Fibroblast of mammary gland (primary cell): ENCODE results near the gene MBTD1.
A peak's percentile ranks its signal among the peaks of the same experiment; 100 is the strongest.
"Not testable (repeated sequence)": the region's sequence is repeated elsewhere in the genome, so short reads cannot be mapped to it uniquely, and the experiment has no call there.

ENCODE experiments used
- DNase-seq: peaks from one replicate; pipeline ENCODE4 v3.0.0-alpha.2; 2010; ENCODE audit warnings: low read depth
- H3K4me3 ChIP-seq: 2 replicates; pipeline ENCODE4 v1.5.1; 2011; ENCODE audit warnings: low read depth, mild to moderate bottlenecking, low read length, moderate library complexity; ENCODE audit not compliant: control insufficient read depth
- TF ChIP-seq, protein P1 (sequence below): conservative IDR thresholded peaks from 2 replicates; pipeline ENCODE4 v1.5.1; 2011; ENCODE audit warnings: low read depth, low read length, inconsistent platforms; ENCODE audit not compliant: control insufficient read depth, insufficient read depth

Gene MBTD1

DNA sequence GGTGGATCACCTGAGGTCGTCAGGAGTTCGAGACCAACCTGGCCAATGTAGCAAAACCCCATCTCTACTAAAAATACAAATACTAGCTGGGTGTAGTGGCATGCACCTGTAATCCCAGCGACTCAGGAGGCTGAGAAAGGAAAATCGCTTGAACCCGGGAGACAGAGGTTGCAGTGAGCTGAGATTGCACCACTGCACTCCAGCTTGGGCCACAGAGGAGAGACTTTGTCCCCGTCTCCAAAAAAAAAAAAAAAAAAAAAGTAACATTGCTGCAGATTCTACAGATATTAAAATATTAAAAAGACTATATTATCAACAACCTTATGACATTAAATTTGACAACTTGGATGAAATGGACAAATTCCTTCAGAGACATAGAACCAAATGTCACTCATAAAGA lies 25.7 kb downstream of the MBTD1 start:
- TF ChIP-seq, protein P1, sequence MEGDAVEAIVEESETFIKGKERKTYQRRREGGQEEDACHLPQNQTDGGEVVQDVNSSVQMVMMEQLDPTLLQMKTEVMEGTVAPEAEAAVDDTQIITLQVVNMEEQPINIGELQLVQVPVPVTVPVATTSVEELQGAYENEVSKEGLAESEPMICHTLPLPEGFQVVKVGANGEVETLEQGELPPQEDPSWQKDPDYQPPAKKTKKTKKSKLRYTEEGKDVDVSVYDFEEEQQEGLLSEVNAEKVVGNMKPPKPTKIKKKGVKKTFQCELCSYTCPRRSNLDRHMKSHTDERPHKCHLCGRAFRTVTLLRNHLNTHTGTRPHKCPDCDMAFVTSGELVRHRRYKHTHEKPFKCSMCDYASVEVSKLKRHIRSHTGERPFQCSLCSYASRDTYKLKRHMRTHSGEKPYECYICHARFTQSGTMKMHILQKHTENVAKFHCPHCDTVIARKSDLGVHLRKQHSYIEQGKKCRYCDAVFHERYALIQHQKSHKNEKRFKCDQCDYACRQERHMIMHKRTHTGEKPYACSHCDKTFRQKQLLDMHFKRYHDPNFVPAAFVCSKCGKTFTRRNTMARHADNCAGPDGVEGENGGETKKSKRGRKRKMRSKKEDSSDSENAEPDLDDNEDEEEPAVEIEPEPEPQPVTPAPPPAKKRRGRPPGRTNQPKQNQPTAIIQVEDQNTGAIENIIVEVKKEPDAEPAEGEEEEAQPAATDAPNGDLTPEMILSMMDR = no peak
- DNase-seq = no peak
- no peak overlapping the region for H3K4me3 ChIP-seq

DNA sequence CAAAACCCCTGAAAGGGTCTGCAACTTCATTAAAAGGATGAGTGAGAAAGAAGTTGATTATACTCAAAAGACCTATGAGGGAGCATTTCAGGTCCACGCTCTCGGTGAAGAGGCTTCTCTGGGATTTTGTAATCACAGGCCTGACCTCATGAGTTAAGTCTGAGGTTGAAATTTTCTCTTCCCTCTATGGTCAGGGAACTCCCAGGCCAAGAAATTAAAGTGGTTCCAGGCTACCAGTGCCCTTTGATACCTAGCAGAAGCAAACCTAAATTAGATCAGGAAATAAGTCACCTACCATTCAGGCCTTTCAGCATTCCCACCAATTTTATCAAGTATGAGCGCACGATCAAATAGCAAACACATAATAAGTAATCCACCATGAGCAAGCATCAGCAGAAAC lies 27.9 kb downstream of the MBTD1 start:
- TF ChIP-seq, protein P1 = no peak
- H3K4me3 ChIP-seq = no peak overlapping the region
- peak; percentile 24 for DNase-seq

DNA sequence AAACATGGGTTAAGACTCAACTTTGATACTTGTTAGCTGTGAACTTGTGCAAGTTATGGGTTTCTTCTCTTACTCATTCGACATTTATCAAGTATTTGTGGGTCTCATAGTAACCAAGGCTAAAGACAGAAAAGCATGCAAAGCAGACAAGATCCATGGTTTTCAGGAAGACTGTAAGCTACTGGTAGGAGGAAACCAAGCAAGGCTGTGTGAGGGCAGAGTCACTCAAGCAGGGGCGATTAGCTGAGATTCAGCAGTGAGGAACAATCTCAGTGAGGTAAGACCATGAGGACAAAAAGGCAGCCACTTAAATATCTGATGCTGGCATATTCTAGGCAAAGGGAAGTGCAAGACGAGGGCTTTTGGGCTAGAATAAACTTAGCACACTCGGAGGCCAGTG lies 29.5 kb downstream of the MBTD1 start:
- H3K4me3 ChIP-seq = no peak overlapping the region
- peak; percentile 24 for DNase-seq
- TF ChIP-seq, protein P1 = no peak

DNA sequence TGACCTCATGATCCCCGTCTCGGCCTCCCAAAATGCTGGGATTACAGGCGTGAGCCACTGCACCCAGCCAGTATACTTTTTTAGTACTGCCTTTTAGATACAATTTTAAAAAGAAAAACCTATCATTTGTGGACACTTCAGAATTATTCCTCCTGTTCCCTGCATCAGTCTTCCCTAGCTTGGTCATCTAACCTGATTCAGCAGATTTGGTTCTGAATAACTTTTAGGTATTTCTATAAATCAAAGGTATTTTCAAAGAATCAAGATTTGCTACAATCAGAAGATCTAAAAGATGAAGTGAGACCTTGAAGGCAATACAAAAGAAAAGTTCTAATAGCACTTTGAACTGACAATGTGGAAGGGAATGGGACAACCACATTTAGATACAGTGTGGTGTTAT lies 30.0 kb downstream of the MBTD1 start:
- no peak overlapping the region for H3K4me3 ChIP-seq
- TF ChIP-seq, protein P1 = no peak
- no peak for DNase-seq

DNA sequence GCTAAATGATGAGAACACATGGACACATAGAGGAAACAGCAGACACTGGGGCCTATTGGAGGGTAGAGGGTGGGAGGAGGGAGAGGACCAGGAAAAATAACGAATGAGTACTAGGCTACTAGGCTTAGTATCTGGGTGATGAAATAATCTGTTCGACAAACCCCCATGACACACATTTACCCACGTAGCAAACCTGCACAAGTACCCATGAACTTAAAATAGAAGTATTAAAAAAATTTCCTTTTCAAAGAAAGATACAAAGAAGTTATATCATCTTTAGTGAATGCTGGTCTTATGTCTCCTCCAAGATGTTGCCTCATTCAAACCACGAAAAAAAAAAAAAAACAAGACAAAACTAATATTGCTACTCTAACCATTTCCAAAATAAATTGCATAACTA lies 31.7 kb downstream of the MBTD1 start:
- TF ChIP-seq, protein P1 = no peak
- H3K4me3 ChIP-seq = no peak overlapping the region
- DNase-seq = peak; percentile 68

DNA sequence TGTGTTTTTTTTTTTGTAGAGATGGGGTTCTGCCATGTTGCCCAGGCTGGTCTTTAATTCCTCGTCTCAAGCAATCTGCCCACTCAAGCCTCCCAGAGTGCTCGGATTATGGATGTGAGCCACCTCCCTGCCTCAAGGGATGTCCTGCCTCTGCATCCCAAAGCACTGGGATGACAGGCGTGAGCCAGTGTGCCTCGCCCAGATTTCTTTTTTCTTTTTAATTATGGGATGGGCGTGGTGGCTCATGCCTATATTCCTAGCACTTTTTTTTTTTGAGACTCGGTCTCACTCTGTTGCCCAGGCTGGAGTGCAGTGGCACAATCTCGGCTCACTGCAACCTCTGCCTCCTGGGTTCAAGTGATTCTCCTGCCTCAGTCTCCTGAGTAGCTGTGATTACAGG lies 34.3 kb downstream of the MBTD1 start:
- not testable (repeated sequence) for DNase-seq, H3K4me3 ChIP-seq

DNA sequence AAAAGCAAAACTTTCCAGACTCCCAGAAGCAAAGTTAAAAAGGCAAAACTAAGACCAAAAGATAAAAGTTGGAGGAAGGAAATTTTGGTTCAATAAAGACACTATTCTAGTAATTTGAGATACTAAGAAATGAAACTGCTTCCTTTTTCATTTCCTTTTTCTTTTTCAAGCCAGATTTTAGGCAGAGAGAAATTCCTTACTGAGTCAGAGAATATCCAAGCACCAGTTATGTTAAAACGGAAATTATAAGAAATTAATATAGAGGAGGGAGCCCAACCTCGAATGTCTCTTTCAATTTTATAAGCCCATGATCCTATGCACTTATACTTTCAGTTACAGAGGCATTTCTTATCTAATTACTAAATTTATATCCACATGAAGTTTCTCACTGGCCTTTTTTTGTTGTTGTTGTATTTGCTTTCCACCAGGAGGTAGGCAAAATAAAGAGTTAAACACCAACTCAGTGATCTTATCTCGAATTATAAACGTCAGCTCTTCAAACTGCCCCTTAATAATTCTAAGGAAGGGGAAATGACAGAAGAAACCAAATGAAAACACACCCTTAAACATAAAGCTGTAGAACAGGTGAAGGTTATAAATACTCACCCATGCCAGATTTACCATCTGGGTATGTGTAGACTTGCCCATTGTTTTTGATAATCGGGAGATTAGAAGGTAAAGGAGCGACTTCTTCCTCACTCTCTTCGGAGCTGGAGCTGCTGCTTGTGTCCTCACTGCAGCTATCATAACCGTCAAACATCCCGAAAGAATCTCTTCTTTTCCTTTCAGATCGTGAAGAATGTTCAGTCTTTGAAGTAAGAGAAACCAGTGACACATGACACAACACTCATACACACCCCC lies 35.2 kb downstream of the MBTD1 start:
- no peak for DNase-seq
- TF ChIP-seq, protein P1 = no peak
- no peak overlapping the region for H3K4me3 ChIP-seq
